Duodenal mucosa (tissue), 2 donors: Measurements from ENCODE around the gene SDHAF4.
"Not testable (repeated sequence)": the region's sequence is repeated elsewhere in the genome, so short reads cannot be mapped to it uniquely, and the experiment has no call there.

Experiments
- H3K27ac ChIP-seq: one replicate; pipeline ENCODE4 v1.7.0; 2013; ENCODE audit warnings: low read depth, low read length
- H3K27me3 ChIP-seq, 2 donors: one replicate each; pipeline ENCODE4 v1.7.0; 2013; ENCODE audit warnings: low read length in 2 of 2, control low read depth in 1 of 2; ENCODE audit not compliant: insufficient read depth in 2 of 2, control insufficient read depth in 1 of 2
- H3K36me3 ChIP-seq, 2 donors: one replicate each; pipeline ENCODE4 v1.7.0; 2013; ENCODE audit warnings: low read length in 2 of 2, control low read depth in 1 of 2; ENCODE audit not compliant: insufficient read depth in 2 of 2, control insufficient read depth in 1 of 2
- H3K4me1 ChIP-seq, 2 donors: one replicate each; pipeline ENCODE4 v1.7.0; 2013; ENCODE audit warnings: low read length in 2 of 2, control low read depth in 1 of 2; ENCODE audit not compliant: insufficient read depth in 2 of 2, control insufficient read depth in 1 of 2
- H3K4me3 ChIP-seq, 2 donors: one replicate each; pipeline ENCODE4 v1.7.0; 2013; ENCODE audit warnings: low read length in 2 of 2, low read depth in 1 of 2
- H3K9ac ChIP-seq, 2 donors: one replicate each; pipeline ENCODE4 v1.7.0; 2013; ENCODE audit warnings: low read length in 2 of 2, low read depth in 1 of 2
- H3K9me3 ChIP-seq, 2 donors: one replicate each; pipeline ENCODE4 v1.7.0; 2013; ENCODE audit warnings: low read length in 2 of 2, control low read depth in 1 of 2; ENCODE audit not compliant: control insufficient read depth in 1 of 2

The SDHAF4 gene

GRCh38 chr6:70547905-70548304 is 18.8 kb upstream of the SDHAF4 start:
- Histone ChIP-seq H3K27ac (no peak overlapping the region), H3K4me1 (no peaks in the 10 kb centered on the region), H3K9ac (no peak overlapping the region)

GRCh38 chr6:70549327-70549726 is 17.4 kb upstream of the SDHAF4 start:
- no peak overlapping the region for H3K4me3 ChIP-seq
- peaks cover 0 to 8% of the 10 kb centered on the region in 2 donors for H3K36me3 ChIP-seq
- H3K9me3 ChIP-seq, result no peaks in the 10 kb centered on the region
- no peaks in the 10 kb centered on the region for H3K27me3 ChIP-seq
- H3K4me1 ChIP-seq, result no peaks in the 10 kb centered on the region
- no peak overlapping the region for H3K27ac ChIP-seq
- H3K9ac ChIP-seq, result no peak overlapping the region

More at GRCh38 chr6:70547905-70548304, 18.8 kb upstream of the SDHAF4 start:
- H3K27me3 ChIP-seq, result no peaks in the 10 kb centered on the region
- peaks cover 0 to 8% of the 10 kb centered on the region in 2 donors for H3K36me3 ChIP-seq
- no peaks in the 10 kb centered on the region for H3K9me3 ChIP-seq
- H3K4me3 ChIP-seq, result no peak overlapping the region

- H3K27me3 ChIP-seq, result no peaks in the 10 kb centered on the region
Measured at GRCh38 chr6:70551566-70551965, 15.2 kb upstream of the SDHAF4 start.

GRCh38 chr6:70552286-70552940 is 14.3 kb upstream of the SDHAF4 start:
- not testable (repeated sequence) for H3K27me3 ChIP-seq, H3K27ac ChIP-seq, H3K9ac ChIP-seq, H3K36me3 ChIP-seq, H3K9me3 ChIP-seq, H3K4me3 ChIP-seq, H3K4me1 ChIP-seq

More at GRCh38 chr6:70551566-70551965, 15.2 kb upstream of the SDHAF4 start:
- Histone ChIP-seq H3K9ac (no peak overlapping the region), H3K27ac (no peak overlapping the region), H3K4me3 (no peak overlapping the region), H3K9me3 (no peaks in the 10 kb centered on the region), H3K4me1 (no peaks in the 10 kb centered on the region), H3K36me3 (peaks cover 0 to 4% of the 10 kb centered on the region in 2 donors)

GRCh38 chr6:70552974-70553373 is 13.8 kb upstream of the SDHAF4 start:
- no peak overlapping the region for H3K9ac ChIP-seq
- H3K27ac ChIP-seq, result no peak overlapping the region
- no peaks in the 10 kb centered on the region for H3K27me3 ChIP-seq
- no peaks in the 10 kb centered on the region for H3K4me1 ChIP-seq
- no peaks in the 10 kb centered on the region for H3K9me3 ChIP-seq
- H3K4me3 ChIP-seq, result no peak overlapping the region
- H3K36me3 ChIP-seq, result peaks cover 0 to 4% of the 10 kb centered on the region in 2 donors

- no peaks in the 10 kb centered on the region for H3K4me1 ChIP-seq
- H3K9ac ChIP-seq, result no peak overlapping the region
- no peak overlapping the region for H3K4me3 ChIP-seq
- H3K27ac ChIP-seq, result no peak overlapping the region
- H3K9me3 ChIP-seq, result no peaks in the 10 kb centered on the region
- no peaks in the 10 kb centered on the region for H3K36me3 ChIP-seq
- no peaks in the 10 kb centered on the region for H3K27me3 ChIP-seq
Measured at GRCh38 chr6:70557998-70558397, 8.7 kb upstream of the SDHAF4 start.

DNA sequence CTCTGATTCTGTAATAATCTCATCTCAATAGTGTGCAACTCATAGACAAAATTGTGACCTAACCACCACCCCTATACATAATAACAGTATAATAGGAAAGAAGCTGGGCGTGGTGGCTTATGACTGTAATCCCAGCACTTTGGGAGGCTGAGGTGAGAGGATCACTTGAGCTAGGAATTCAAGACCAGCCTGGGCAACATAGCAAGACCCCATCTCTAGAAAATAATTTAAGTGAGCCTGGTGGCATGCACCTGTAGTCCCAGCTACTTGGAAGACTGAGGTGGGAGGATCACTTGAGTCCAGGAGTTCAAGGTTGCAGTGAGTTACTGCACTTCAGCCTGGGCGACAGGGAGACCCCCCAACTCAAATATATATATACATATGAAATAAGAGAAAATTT is 4.3 kb upstream of the SDHAF4 start:
- H3K9ac ChIP-seq, H3K27ac ChIP-seq, H3K4me3 ChIP-seq, H3K4me1 ChIP-seq, H3K9me3 ChIP-seq, H3K27me3 ChIP-seq, H3K36me3 ChIP-seq: not testable (repeated sequence)

- no peak overlapping the region for H3K27ac ChIP-seq
- H3K4me3 ChIP-seq, result no peak overlapping the region
- no peaks in the 10 kb centered on the region for H3K9me3 ChIP-seq
- no peaks in the 10 kb centered on the region for H3K36me3 ChIP-seq
- no peak overlapping the region for H3K9ac ChIP-seq
- no peaks in the 10 kb centered on the region for H3K27me3 ChIP-seq
- H3K4me1 ChIP-seq, result peaks cover 9% of the 10 kb centered on the region in 2 donors
Measured at GRCh38 chr6:70563530-70563929, 3.2 kb upstream of the SDHAF4 start.

DNA sequence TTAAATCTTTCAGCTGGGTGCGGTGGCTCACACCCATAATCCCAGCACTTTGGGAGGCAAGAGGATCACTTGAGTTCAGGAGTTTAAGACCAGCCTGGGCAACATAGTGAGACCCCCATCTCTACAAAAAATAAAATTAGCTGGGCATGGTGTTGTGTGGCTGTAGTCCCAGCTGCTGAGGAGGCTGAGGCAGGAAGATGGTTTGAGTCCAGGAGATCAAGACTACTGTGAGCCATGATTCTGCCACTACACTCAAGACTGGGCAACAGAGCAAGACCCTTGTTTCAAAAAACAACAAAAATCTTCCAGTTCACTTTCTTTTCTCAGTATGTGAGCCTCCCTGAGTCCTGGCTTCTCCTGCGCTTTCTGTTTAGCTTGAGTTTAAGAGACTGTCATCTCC is 7.9 kb downstream of the SDHAF4 start:
- peaks cover 0 to 6% of the 10 kb centered on the region in 2 donors for H3K4me1 ChIP-seq
- H3K27ac ChIP-seq, result no peak overlapping the region
- H3K4me3 ChIP-seq, result no peak overlapping the region
- H3K36me3 ChIP-seq, result no peaks in the 10 kb centered on the region
- no peak overlapping the region for H3K9ac ChIP-seq
- no peaks in the 10 kb centered on the region for H3K9me3 ChIP-seq
- H3K27me3 ChIP-seq, result no peaks in the 10 kb centered on the region

GRCh38 chr6:70575899-70576495 is 9.3 kb downstream of the SDHAF4 start:
- Histone ChIP-seq H3K4me1 (peaks cover 0 to 6% of the 10 kb centered on the region in 2 donors), H3K9me3 (no peaks in the 10 kb centered on the region), H3K4me3 (no peak overlapping the region), H3K36me3 (peaks cover 0 to 10% of the 10 kb centered on the region in 2 donors), H3K27me3 (no peaks in the 10 kb centered on the region), H3K27ac (no peak overlapping the region), H3K9ac (no peak overlapping the region)
